WTC11 (cell line): ENCODE data around the gene SRGN. TPM values are rescaled to one million over a fixed set of nuclear protein-coding genes. Genes with fewer than 3 reads are reported as not detected.

ENCODE experiments used
- ATAC-seq: fragments of 200-7000 bp; cut with Tn5 transposase; 2 replicates; pipeline ENCODE4 v1.10.0; 2021; ENCODE audit warnings: mild to moderate bottlenecking, moderate library complexity
- CTCF ChIA-PET: fragments of 300-600 bp; sonication (Branson Sonifier 250); formaldehyde crosslinking; loops from one replicate; lab custom pipeline; 2021; ENCODE audit warnings: antibody characterized with exemption; lab: Charles Lee
- POLR2A ChIA-PET: fragments of 350-600 bp; sonication (Branson Sonifier 250); formaldehyde crosslinking; loops from one replicate; lab custom pipeline; 2021; ENCODE audit warnings: antibody characterized with exemption; lab: Charles Lee
- DNase-seq: peaks from one replicate; pipeline ENCODE4 v3.0.0; 2021; ENCODE audit warnings: low spot score
- H3K27ac Mint-ChIP-seq: 2 replicates; pipeline ENCODE4 v1.8.0; 2021; ENCODE audit warnings: mixed read lengths
- H3K27me3 Mint-ChIP-seq: 2 replicates; pipeline ENCODE4 v1.8.0; 2021; ENCODE audit warnings: low read depth, mild to moderate bottlenecking, moderate library complexity, mixed read lengths
- H3K36me3 Mint-ChIP-seq: 2 replicates; pipeline ENCODE4 v1.8.0; 2021; ENCODE audit warnings: mixed read lengths
- H3K4me1 Mint-ChIP-seq: 2 replicates; pipeline ENCODE4 v1.8.0; 2022; ENCODE audit warnings: mixed read lengths
- H3K4me3 Mint-ChIP-seq: 2 replicates; pipeline ENCODE4 v1.8.0; 2021; ENCODE audit warnings: mild to moderate bottlenecking, moderate library complexity, mixed read lengths
- H3K9me3 Mint-ChIP-seq: 2 replicates; pipeline ENCODE4 v1.8.0; 2021; ENCODE audit warnings: mixed read lengths
- CTCF ChIP-seq: fragments of 200-600 bp; IDR thresholded peaks from 2 replicates; pipeline ENCODE4 v1.8.0; 2022; ENCODE audit warnings: antibody characterized with exemption
- FOXP1 ChIP-seq: sonication (generic); formaldehyde crosslinking; IDR thresholded peaks from 2 replicates; pipeline ENCODE4 v1.8.0; 2022; ENCODE audit warnings: missing genetic modification reagents, mild to moderate bottlenecking, moderate library complexity, borderline replicate concordance
- GTF2I ChIP-seq: fragments of 250-450 bp; sonication (Bioruptor Pico); conservative IDR thresholded peaks from 2 replicates; pipeline ENCODE4 v1.4.0; 2021; ENCODE audit warnings: mild to moderate bottlenecking
- HMGA2 ChIP-seq: fragments of 250-450 bp; sonication (Bioruptor Pico); IDR thresholded peaks from 2 replicates; pipeline ENCODE4 v1.4.0; 2021; ENCODE audit warnings: mild to moderate bottlenecking, moderate library complexity
- IRF2 ChIP-seq: sonication (generic); formaldehyde crosslinking; IDR thresholded peaks from 2 replicates; pipeline ENCODE4 v1.8.0; 2022; ENCODE audit warnings: low read depth, missing genetic modification reagents, borderline replicate concordance
- NFE2L1 ChIP-seq: sonication (generic); formaldehyde crosslinking; IDR thresholded peaks from 2 replicates; pipeline ENCODE4 v1.8.1; 2023; ENCODE audit warnings: missing genetic modification reagents
- NFYB ChIP-seq: sonication (generic); formaldehyde crosslinking; conservative IDR thresholded peaks from 2 replicates; pipeline ENCODE4 v1.8.0; 2022; ENCODE audit warnings: low read depth, missing genetic modification reagents
- NR3C1 ChIP-seq: sonication (generic); formaldehyde crosslinking; conservative IDR thresholded peaks from 2 replicates; pipeline ENCODE4 v1.8.1; 2023; ENCODE audit warnings: low read depth, mild to moderate bottlenecking, missing genetic modification reagents
- OVOL2 ChIP-seq: fragments of 250-450 bp; sonication (Bioruptor Pico); IDR thresholded peaks from 2 replicates; pipeline ENCODE4 v1.9.0; 2021; ENCODE audit warnings: mild to moderate bottlenecking, borderline replicate concordance
- RELA ChIP-seq: sonication (generic); formaldehyde crosslinking; IDR thresholded peaks from 2 replicates; pipeline ENCODE4 v1.8.1; 2022; ENCODE audit warnings: missing genetic modification reagents, mild to moderate bottlenecking, borderline replicate concordance
- TP53 ChIP-seq: sonication (generic); formaldehyde crosslinking; IDR thresholded peaks from 2 replicates; pipeline ENCODE4 v1.8.1; 2023; ENCODE audit warnings: mild to moderate bottlenecking, missing genetic modification reagents
- ZNF219 ChIP-seq: sonication (generic); formaldehyde crosslinking; IDR thresholded peaks from 2 replicates; pipeline ENCODE4 v1.8.0; 2023; ENCODE audit warnings: missing genetic modification reagents, mild to moderate bottlenecking, borderline replicate concordance
- ZNF425 ChIP-seq: fragments of 250-450 bp; sonication (Bioruptor Pico); conservative IDR thresholded peaks from 2 replicates; pipeline ENCODE4 v1.9.0; 2021; ENCODE audit warnings: mild to moderate bottlenecking
- ZSCAN18 ChIP-seq: fragments of 250-450 bp; sonication (Bioruptor Pico); IDR thresholded peaks from 2 replicates; pipeline ENCODE4 v2.1.2; 2022; ENCODE audit warnings: mild to moderate bottlenecking, moderate library complexity
- total RNA-seq: library from RNA; stranded (reverse); gene quantifications from 3 replicates; pipeline ENCODE4 v1.2.3, GENCODE V29; 2021
- TF ChIP-seq, protein P1 (sequence below): sonication (generic); formaldehyde crosslinking; IDR thresholded peaks from 2 replicates; pipeline ENCODE4 v1.8.1; 2022; ENCODE audit warnings: low read depth, mild to moderate bottlenecking, moderate library complexity, missing genetic modification reagents, borderline replicate concordance
- TF ChIP-seq, protein P2 (sequence below): sonication (generic); formaldehyde crosslinking; IDR thresholded peaks from 2 replicates; pipeline ENCODE4 v1.8.0; 2023; ENCODE audit warnings: mild to moderate bottlenecking, missing genetic modification reagents
- TF ChIP-seq, protein P3 (sequence below): sonication (generic); formaldehyde crosslinking; IDR thresholded peaks from 2 replicates; pipeline ENCODE4 v1.8.0; 2023; ENCODE audit warnings: missing genetic modification reagents, mild to moderate bottlenecking, borderline replicate concordance

Gene SRGN
- total RNA-seq, 1 experiment from 2014 or later = 1.4 TPM

- Mint-ChIP-seq H3K36me3 (no peaks in the 10 kb centered on the region), H3K4me3 (no peak overlapping the region), H3K4me1 (peaks cover 4% of the 10 kb centered on the region), H3K27ac (peak overlapping the region; percentile 82), H3K9me3 (no peaks in the 10 kb centered on the region), H3K27me3 (no peaks in the 10 kb centered on the region)
- DNase-seq = peak; percentile 53
- CTCF ChIA-PET = interaction anchor here (0.7 to 1.3 kb wide), 3 partner anchors 25 to 308 kb away, joined by 3 to 4 read pairs (median 3); no protein-coding TSS in a partner anchor
- TF ChIP-seq IRF2 (no peak), HMGA2 (CRISPR knock-in tag) (peak; percentile 34; the same call in 1 of the 2 replicates)
- POLR2A ChIA-PET = no interaction called here
- peak; percentile 99 for ATAC-seq
Observed at GRCh38 chr10:69100136-69100872, 12.4 kb downstream of the SRGN start.

- CTCF ChIA-PET = no interaction called here
- ATAC-seq = no peak
- Mint-ChIP-seq H3K4me1 (peaks cover 4% of the 10 kb centered on the region), H3K4me3 (no peak overlapping the region), H3K27me3 (no peaks in the 10 kb centered on the region), H3K27ac (no peak overlapping the region), H3K36me3 (no peaks in the 10 kb centered on the region), H3K9me3 (no peaks in the 10 kb centered on the region)
- DNase-seq = no peak
- POLR2A ChIA-PET = no interaction called here
- TF ChIP-seq ZNF219 (no peak), ZNF425 (CRISPR knock-in tag) (no peak), TP53 (CRISPR knock-in tag) (no peak), GTF2I (CRISPR knock-in tag) (no peak), NFE2L1 (CRISPR knock-in tag) (no peak), ZSCAN18 (no peak), OVOL2 (CRISPR knock-in tag) (no peak), NFYB (CRISPR knock-in tag) (no peak), RELA (CRISPR knock-in tag) (no peak), FOXP1 (CRISPR knock-in tag) (no peak), NR3C1 (no peak), CTCF (no peak)
- TF ChIP-seq, protein P1, sequence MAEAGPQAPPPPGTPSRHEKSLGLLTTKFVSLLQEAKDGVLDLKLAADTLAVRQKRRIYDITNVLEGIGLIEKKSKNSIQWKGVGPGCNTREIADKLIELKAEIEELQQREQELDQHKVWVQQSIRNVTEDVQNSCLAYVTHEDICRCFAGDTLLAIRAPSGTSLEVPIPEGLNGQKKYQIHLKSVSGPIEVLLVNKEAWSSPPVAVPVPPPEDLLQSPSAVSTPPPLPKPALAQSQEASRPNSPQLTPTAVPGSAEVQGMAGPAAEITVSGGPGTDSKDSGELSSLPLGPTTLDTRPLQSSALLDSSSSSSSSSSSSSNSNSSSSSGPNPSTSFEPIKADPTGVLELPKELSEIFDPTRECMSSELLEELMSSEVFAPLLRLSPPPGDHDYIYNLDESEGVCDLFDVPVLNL (CRISPR knock-in tag) = no peak
- TF ChIP-seq, protein P2, sequence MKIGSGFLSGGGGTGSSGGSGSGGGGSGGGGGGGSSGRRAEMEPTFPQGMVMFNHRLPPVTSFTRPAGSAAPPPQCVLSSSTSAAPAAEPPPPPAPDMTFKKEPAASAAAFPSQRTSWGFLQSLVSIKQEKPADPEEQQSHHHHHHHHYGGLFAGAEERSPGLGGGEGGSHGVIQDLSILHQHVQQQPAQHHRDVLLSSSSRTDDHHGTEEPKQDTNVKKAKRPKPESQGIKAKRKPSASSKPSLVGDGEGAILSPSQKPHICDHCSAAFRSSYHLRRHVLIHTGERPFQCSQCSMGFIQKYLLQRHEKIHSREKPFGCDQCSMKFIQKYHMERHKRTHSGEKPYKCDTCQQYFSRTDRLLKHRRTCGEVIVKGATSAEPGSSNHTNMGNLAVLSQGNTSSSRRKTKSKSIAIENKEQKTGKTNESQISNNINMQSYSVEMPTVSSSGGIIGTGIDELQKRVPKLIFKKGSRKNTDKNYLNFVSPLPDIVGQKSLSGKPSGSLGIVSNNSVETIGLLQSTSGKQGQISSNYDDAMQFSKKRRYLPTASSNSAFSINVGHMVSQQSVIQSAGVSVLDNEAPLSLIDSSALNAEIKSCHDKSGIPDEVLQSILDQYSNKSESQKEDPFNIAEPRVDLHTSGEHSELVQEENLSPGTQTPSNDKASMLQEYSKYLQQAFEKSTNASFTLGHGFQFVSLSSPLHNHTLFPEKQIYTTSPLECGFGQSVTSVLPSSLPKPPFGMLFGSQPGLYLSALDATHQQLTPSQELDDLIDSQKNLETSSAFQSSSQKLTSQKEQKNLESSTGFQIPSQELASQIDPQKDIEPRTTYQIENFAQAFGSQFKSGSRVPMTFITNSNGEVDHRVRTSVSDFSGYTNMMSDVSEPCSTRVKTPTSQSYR = no peak
- TF ChIP-seq, protein P3, sequence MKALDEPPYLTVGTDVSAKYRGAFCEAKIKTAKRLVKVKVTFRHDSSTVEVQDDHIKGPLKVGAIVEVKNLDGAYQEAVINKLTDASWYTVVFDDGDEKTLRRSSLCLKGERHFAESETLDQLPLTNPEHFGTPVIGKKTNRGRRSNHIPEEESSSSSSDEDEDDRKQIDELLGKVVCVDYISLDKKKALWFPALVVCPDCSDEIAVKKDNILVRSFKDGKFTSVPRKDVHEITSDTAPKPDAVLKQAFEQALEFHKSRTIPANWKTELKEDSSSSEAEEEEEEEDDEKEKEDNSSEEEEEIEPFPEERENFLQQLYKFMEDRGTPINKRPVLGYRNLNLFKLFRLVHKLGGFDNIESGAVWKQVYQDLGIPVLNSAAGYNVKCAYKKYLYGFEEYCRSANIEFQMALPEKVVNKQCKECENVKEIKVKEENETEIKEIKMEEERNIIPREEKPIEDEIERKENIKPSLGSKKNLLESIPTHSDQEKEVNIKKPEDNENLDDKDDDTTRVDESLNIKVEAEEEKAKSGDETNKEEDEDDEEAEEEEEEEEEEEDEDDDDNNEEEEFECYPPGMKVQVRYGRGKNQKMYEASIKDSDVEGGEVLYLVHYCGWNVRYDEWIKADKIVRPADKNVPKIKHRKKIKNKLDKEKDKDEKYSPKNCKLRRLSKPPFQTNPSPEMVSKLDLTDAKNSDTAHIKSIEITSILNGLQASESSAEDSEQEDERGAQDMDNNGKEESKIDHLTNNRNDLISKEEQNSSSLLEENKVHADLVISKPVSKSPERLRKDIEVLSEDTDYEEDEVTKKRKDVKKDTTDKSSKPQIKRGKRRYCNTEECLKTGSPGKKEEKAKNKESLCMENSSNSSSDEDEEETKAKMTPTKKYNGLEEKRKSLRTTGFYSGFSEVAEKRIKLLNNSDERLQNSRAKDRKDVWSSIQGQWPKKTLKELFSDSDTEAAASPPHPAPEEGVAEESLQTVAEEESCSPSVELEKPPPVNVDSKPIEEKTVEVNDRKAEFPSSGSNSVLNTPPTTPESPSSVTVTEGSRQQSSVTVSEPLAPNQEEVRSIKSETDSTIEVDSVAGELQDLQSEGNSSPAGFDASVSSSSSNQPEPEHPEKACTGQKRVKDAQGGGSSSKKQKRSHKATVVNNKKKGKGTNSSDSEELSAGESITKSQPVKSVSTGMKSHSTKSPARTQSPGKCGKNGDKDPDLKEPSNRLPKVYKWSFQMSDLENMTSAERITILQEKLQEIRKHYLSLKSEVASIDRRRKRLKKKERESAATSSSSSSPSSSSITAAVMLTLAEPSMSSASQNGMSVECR = no peak
Observed at GRCh38 chr10:69101451-69102095, 13.7 kb downstream of the SRGN start.
